WTC11 (cell line): ENCODE measurements around the gene TMEM178B. TPM values are rescaled to one million over a fixed set of nuclear protein-coding genes. Genes with fewer than 3 reads are reported as not detected.

Experiments used
- ATAC-seq: fragments of 200-7000 bp; cut with Tn5 transposase; 2 replicates; pipeline ENCODE4 v1.10.0; 2021; ENCODE audit warnings: mild to moderate bottlenecking, moderate library complexity
- CTCF ChIA-PET: fragments of 300-600 bp; sonication (Branson Sonifier 250); formaldehyde crosslinking; loops from one replicate; lab custom pipeline; 2021; ENCODE audit warnings: antibody characterized with exemption; lab: Charles Lee
- POLR2A ChIA-PET: fragments of 350-600 bp; sonication (Branson Sonifier 250); formaldehyde crosslinking; loops from one replicate; lab custom pipeline; 2021; ENCODE audit warnings: antibody characterized with exemption; lab: Charles Lee
- DNase-seq: peaks from one replicate; pipeline ENCODE4 v3.0.0; 2021; ENCODE audit warnings: low spot score
- H3K27ac Mint-ChIP-seq: 2 replicates; pipeline ENCODE4 v1.8.0; 2021; ENCODE audit warnings: mixed read lengths
- H3K27me3 Mint-ChIP-seq: 2 replicates; pipeline ENCODE4 v1.8.0; 2021; ENCODE audit warnings: low read depth, mild to moderate bottlenecking, moderate library complexity, mixed read lengths
- H3K36me3 Mint-ChIP-seq: 2 replicates; pipeline ENCODE4 v1.8.0; 2021; ENCODE audit warnings: mixed read lengths
- H3K4me1 Mint-ChIP-seq: 2 replicates; pipeline ENCODE4 v1.8.0; 2022; ENCODE audit warnings: mixed read lengths
- H3K4me3 Mint-ChIP-seq: 2 replicates; pipeline ENCODE4 v1.8.0; 2021; ENCODE audit warnings: mild to moderate bottlenecking, moderate library complexity, mixed read lengths
- H3K9me3 Mint-ChIP-seq: 2 replicates; pipeline ENCODE4 v1.8.0; 2021; ENCODE audit warnings: mixed read lengths
- FOXP1 ChIP-seq: sonication (generic); formaldehyde crosslinking; IDR thresholded peaks from 2 replicates; pipeline ENCODE4 v1.8.0; 2022; ENCODE audit warnings: missing genetic modification reagents, mild to moderate bottlenecking, moderate library complexity, borderline replicate concordance
- JAZF1 ChIP-seq: fragments of 250-450 bp; sonication (Bioruptor Pico); IDR thresholded peaks from 2 replicates; pipeline ENCODE4 v1.9.0; 2021; ENCODE audit warnings: moderate library complexity, mild to moderate bottlenecking, inconsistent platforms
- NR1H2 ChIP-seq: sonication (generic); formaldehyde crosslinking; IDR thresholded peaks from 2 replicates; pipeline ENCODE4 v1.9.0; 2021; ENCODE audit warnings: mild to moderate bottlenecking, moderate library complexity, missing genetic modification reagents
- NR2C2 ChIP-seq: sonication (generic); formaldehyde crosslinking; IDR thresholded peaks from 2 replicates; pipeline ENCODE4 v1.8.0; 2022; ENCODE audit warnings: mild to moderate bottlenecking, missing genetic modification reagents
- PRRX2 ChIP-seq: fragments of 250-450 bp; sonication (Bioruptor Pico); IDR thresholded peaks from 2 replicates; pipeline ENCODE4 v1.8.0; 2021; ENCODE audit warnings: mild to moderate bottlenecking
- RELA ChIP-seq: sonication (generic); formaldehyde crosslinking; IDR thresholded peaks from 2 replicates; pipeline ENCODE4 v1.8.1; 2022; ENCODE audit warnings: missing genetic modification reagents, mild to moderate bottlenecking, borderline replicate concordance
- RORB ChIP-seq: fragments of 250-450 bp; sonication (Bioruptor Pico); IDR thresholded peaks from 2 replicates; pipeline ENCODE4 v1.9.0; 2021; ENCODE audit warnings: mild to moderate bottlenecking
- SOX15 ChIP-seq: fragments of 250-450 bp; sonication (Bioruptor Pico); IDR thresholded peaks from 2 replicates; pipeline ENCODE4 v1.9.0; 2021; ENCODE audit warnings: mild to moderate bottlenecking
- SP1 ChIP-seq: sonication (generic); formaldehyde crosslinking; conservative IDR thresholded peaks from 2 replicates; pipeline ENCODE4 v1.8.1; 2022; ENCODE audit warnings: missing genetic modification reagents
- TEAD4 ChIP-seq: sonication (generic); formaldehyde crosslinking; IDR thresholded peaks from 2 replicates; pipeline ENCODE4 v1.8.0; 2022; ENCODE audit warnings: mild to moderate bottlenecking, missing genetic modification reagents
- TP53 ChIP-seq: sonication (generic); formaldehyde crosslinking; IDR thresholded peaks from 2 replicates; pipeline ENCODE4 v1.8.1; 2023; ENCODE audit warnings: mild to moderate bottlenecking, missing genetic modification reagents
- ZNF396 ChIP-seq: fragments of 250-450 bp; sonication (Bioruptor Pico); IDR thresholded peaks from 2 replicates; pipeline ENCODE4 v1.8.0; 2021; ENCODE audit warnings: mild to moderate bottlenecking, moderate library complexity, borderline replicate concordance
- ZNF416 ChIP-seq: fragments of 250-450 bp; sonication (Bioruptor Pico); IDR thresholded peaks from 2 replicates; pipeline ENCODE4 v1.9.0; 2021; ENCODE audit warnings: mild to moderate bottlenecking, inconsistent platforms
- total RNA-seq: library from RNA; stranded (reverse); gene quantifications from 3 replicates; pipeline ENCODE4 v1.2.3, GENCODE V29; 2021
- TF ChIP-seq, protein P1 (sequence below): fragments of 250-450 bp; sonication (Bioruptor Pico); IDR thresholded peaks from 2 replicates; pipeline ENCODE4 v1.9.0; 2021; ENCODE audit warnings: mild to moderate bottlenecking, borderline replicate concordance
- TF ChIP-seq, protein P2 (sequence below): sonication (generic); formaldehyde crosslinking; IDR thresholded peaks from 2 replicates; pipeline ENCODE4 v1.8.0; 2022; ENCODE audit warnings: mild to moderate bottlenecking, missing genetic modification reagents
- TF ChIP-seq, protein P3 (sequence below): fragments of 250-450 bp; sonication (Bioruptor Pico); IDR thresholded peaks from 2 replicates; pipeline ENCODE4 v1.9.0; 2021; ENCODE audit warnings: moderate library complexity, mild to moderate bottlenecking, inconsistent platforms, borderline replicate concordance
- TF ChIP-seq, protein P4 (sequence below): sonication (generic); formaldehyde crosslinking; IDR thresholded peaks from 2 replicates; pipeline ENCODE4 v1.8.0; 2023; ENCODE audit warnings: mild to moderate bottlenecking, missing genetic modification reagents
- TF ChIP-seq, protein P5 (sequence below): sonication (generic); formaldehyde crosslinking; conservative IDR thresholded peaks from 2 replicates; pipeline ENCODE4 v1.8.1; 2022; ENCODE audit warnings: mild to moderate bottlenecking, missing genetic modification reagents
- TF ChIP-seq, protein P6 (sequence below): sonication (generic); formaldehyde crosslinking; IDR thresholded peaks from 2 replicates; pipeline ENCODE4 v1.8.1; 2023; ENCODE audit warnings: mild to moderate bottlenecking, missing genetic modification reagents
- TF ChIP-seq, protein P7 (sequence below): sonication (generic); formaldehyde crosslinking; IDR thresholded peaks from 2 replicates; pipeline ENCODE4 v1.8.1; 2022; ENCODE audit warnings: low read depth, mild to moderate bottlenecking, moderate library complexity, missing genetic modification reagents, borderline replicate concordance
- TF ChIP-seq, protein P8 (sequence below): sonication (generic); formaldehyde crosslinking; IDR thresholded peaks from 2 replicates; pipeline ENCODE4 v1.8.0; 2022; ENCODE audit warnings: mild to moderate bottlenecking, missing genetic modification reagents

TMEM178B gene
- total RNA-seq, 1 experiment from 2014 or later, result 20.4 TPM

DNA sequence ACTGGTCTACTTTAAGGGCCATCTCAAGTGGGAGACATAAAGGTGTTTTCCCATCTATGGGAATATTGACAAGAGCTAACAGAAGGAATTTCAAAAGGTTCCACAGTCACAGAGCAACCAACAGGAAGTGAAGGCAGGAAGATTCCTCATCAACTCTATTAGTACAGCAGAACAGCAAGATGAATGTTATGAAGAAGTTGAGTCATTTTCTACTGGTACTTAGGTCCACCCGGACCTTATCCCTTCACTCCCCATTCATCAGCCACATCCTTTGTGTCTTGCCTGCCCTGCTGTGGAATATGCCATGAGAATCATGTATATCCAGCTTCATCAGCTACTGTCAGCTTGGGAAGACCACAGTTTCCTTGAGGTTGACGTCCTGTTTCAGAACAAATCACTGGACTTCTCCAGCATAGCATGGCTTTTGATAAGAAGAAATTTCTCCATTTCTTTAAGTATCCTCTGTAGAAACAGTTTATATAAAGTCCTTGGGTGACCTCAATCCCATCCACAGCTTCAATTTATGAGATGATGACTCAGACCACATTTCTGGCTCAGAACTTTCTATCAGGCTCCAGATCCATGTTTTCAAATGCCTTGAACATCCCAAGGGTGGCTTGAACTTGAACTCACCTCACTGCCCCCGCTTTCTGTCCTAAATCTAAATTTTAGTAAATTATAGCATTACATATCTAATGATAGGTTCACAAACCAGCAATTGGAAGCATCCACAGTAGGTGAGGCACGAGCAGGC is 392.5 kb downstream of the TMEM178B start (continued):
- TF ChIP-seq, protein P1, sequence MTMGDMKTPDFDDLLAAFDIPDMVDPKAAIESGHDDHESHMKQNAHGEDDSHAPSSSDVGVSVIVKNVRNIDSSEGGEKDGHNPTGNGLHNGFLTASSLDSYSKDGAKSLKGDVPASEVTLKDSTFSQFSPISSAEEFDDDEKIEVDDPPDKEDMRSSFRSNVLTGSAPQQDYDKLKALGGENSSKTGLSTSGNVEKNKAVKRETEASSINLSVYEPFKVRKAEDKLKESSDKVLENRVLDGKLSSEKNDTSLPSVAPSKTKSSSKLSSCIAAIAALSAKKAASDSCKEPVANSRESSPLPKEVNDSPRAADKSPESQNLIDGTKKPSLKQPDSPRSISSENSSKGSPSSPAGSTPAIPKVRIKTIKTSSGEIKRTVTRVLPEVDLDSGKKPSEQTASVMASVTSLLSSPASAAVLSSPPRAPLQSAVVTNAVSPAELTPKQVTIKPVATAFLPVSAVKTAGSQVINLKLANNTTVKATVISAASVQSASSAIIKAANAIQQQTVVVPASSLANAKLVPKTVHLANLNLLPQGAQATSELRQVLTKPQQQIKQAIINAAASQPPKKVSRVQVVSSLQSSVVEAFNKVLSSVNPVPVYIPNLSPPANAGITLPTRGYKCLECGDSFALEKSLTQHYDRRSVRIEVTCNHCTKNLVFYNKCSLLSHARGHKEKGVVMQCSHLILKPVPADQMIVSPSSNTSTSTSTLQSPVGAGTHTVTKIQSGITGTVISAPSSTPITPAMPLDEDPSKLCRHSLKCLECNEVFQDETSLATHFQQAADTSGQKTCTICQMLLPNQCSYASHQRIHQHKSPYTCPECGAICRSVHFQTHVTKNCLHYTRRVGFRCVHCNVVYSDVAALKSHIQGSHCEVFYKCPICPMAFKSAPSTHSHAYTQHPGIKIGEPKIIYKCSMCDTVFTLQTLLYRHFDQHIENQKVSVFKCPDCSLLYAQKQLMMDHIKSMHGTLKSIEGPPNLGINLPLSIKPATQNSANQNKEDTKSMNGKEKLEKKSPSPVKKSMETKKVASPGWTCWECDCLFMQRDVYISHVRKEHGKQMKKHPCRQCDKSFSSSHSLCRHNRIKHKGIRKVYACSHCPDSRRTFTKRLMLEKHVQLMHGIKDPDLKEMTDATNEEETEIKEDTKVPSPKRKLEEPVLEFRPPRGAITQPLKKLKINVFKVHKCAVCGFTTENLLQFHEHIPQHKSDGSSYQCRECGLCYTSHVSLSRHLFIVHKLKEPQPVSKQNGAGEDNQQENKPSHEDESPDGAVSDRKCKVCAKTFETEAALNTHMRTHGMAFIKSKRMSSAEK (CRISPR knock-in tag), result no peak
- TF ChIP-seq TP53 (CRISPR knock-in tag), result no peak
- no peak for TF ChIP-seq TEAD4 (CRISPR knock-in tag)

DNA sequence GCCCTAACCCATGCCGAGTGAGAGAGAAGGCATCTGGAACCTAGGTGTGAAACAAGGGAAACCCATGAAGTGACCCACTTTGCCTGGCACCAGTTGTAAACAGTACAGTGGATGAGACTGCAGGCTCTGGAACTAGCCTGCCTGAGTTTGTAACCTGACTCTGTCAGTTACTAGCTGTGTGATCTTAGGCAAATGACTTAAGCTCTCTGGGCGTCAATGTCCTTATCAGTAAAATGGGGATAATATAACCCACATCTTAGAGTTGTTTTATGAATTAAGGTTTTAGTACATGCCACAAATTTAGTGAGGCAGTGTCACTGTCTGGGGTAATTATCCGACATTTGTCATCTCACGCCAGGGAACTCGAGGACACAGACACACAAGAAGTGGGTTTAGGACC is 394.5 kb downstream of the TMEM178B start:
- POLR2A ChIA-PET, result interaction anchor here (0.6 kb wide), 1 partner anchor 183 kb away, joined by 4 read pairs; no protein-coding TSS in a partner anchor
- Mint-ChIP-seq H3K4me1 (peaks cover 15% of the 10 kb centered on the region), H3K36me3 (peaks cover 3% of the 10 kb centered on the region), H3K4me3 (no peak overlapping the region), H3K9me3 (no peaks in the 10 kb centered on the region), H3K27ac (no peak overlapping the region), H3K27me3 (no peaks in the 10 kb centered on the region)
- CTCF ChIA-PET, result no interaction called here
- DNase-seq (no peak), ATAC-seq (no peak)
- TF ChIP-seq, protein P2, sequence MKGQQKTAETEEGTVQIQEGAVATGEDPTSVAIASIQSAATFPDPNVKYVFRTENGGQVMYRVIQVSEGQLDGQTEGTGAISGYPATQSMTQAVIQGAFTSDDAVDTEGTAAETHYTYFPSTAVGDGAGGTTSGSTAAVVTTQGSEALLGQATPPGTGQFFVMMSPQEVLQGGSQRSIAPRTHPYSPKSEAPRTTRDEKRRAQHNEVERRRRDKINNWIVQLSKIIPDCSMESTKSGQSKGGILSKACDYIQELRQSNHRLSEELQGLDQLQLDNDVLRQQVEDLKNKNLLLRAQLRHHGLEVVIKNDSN (CRISPR knock-in tag), result no peak
- TF ChIP-seq NR2C2 (CRISPR knock-in tag) (no peak), RORB (CRISPR knock-in tag) (no peak), RELA (CRISPR knock-in tag) (no peak), PRRX2 (CRISPR knock-in tag) (no peak), SOX15 (CRISPR knock-in tag) (no peak), ZNF396 (CRISPR knock-in tag) (no peak), JAZF1 (CRISPR knock-in tag) (no peak), SP1 (CRISPR knock-in tag) (no peak), FOXP1 (CRISPR knock-in tag) (no peak), NR1H2 (CRISPR knock-in tag) (no peak), ZNF416 (CRISPR knock-in tag) (no peak)
- TF ChIP-seq, protein P3, sequence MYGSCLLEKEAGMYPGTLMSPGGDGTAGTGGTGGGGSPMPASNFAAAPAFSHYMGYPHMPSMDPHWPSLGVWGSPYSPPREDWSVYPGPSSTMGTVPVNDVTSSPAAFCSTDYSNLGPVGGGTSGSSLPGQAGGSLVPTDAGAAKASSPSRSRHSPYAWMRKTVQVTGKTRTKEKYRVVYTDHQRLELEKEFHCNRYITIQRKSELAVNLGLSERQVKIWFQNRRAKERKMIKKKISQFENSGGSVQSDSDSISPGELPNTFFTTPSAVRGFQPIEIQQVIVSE (CRISPR knock-in tag), result no peak
- TF ChIP-seq, protein P4, sequence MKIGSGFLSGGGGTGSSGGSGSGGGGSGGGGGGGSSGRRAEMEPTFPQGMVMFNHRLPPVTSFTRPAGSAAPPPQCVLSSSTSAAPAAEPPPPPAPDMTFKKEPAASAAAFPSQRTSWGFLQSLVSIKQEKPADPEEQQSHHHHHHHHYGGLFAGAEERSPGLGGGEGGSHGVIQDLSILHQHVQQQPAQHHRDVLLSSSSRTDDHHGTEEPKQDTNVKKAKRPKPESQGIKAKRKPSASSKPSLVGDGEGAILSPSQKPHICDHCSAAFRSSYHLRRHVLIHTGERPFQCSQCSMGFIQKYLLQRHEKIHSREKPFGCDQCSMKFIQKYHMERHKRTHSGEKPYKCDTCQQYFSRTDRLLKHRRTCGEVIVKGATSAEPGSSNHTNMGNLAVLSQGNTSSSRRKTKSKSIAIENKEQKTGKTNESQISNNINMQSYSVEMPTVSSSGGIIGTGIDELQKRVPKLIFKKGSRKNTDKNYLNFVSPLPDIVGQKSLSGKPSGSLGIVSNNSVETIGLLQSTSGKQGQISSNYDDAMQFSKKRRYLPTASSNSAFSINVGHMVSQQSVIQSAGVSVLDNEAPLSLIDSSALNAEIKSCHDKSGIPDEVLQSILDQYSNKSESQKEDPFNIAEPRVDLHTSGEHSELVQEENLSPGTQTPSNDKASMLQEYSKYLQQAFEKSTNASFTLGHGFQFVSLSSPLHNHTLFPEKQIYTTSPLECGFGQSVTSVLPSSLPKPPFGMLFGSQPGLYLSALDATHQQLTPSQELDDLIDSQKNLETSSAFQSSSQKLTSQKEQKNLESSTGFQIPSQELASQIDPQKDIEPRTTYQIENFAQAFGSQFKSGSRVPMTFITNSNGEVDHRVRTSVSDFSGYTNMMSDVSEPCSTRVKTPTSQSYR (CRISPR knock-in tag), result no peak
- TF ChIP-seq, protein P5, sequence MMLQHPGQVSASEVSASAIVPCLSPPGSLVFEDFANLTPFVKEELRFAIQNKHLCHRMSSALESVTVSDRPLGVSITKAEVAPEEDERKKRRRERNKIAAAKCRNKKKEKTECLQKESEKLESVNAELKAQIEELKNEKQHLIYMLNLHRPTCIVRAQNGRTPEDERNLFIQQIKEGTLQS (CRISPR knock-in tag), result no peak
- TF ChIP-seq, protein P6, sequence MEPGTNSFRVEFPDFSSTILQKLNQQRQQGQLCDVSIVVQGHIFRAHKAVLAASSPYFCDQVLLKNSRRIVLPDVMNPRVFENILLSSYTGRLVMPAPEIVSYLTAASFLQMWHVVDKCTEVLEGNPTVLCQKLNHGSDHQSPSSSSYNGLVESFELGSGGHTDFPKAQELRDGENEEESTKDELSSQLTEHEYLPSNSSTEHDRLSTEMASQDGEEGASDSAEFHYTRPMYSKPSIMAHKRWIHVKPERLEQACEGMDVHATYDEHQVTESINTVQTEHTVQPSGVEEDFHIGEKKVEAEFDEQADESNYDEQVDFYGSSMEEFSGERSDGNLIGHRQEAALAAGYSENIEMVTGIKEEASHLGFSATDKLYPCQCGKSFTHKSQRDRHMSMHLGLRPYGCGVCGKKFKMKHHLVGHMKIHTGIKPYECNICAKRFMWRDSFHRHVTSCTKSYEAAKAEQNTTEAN (CRISPR knock-in tag), result no peak
- TF ChIP-seq, protein P7, sequence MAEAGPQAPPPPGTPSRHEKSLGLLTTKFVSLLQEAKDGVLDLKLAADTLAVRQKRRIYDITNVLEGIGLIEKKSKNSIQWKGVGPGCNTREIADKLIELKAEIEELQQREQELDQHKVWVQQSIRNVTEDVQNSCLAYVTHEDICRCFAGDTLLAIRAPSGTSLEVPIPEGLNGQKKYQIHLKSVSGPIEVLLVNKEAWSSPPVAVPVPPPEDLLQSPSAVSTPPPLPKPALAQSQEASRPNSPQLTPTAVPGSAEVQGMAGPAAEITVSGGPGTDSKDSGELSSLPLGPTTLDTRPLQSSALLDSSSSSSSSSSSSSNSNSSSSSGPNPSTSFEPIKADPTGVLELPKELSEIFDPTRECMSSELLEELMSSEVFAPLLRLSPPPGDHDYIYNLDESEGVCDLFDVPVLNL (CRISPR knock-in tag), result no peak
- TF ChIP-seq, protein P8, sequence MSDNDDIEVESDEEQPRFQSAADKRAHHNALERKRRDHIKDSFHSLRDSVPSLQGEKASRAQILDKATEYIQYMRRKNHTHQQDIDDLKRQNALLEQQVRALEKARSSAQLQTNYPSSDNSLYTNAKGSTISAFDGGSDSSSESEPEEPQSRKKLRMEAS (CRISPR knock-in tag), result no peak
